ENCODE results near the gene DMXL2.

DMXL2 gene

DNA sequence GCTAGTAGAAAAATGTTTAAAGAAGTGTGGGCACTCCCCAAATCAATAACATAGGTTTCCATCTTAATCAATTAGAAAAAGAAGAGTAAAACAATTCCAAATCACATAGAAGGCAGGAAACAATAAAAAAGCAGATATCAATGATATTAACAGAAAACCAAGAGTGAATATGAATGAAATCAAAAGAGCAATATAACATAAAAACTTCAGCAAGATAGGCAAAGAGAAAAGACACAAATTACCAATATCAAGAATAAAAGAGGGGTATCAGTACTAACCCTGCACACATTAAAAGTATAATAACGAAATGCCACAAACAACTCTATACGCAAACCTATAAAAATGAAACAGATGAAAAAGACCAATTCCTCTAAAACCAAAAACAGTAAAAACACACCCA lies 19.6 kb downstream of the DMXL2 start (continued):
- TF ChIP-seq SCRT2 (tag by site-specific recombination; IDR thresholded peaks at IDR 0.05) (no peak), ZNF530 (tag by site-specific recombination; IDR thresholded peaks at IDR 0.05; ENCODE audit: low read depth) (no peak), ZNF555 (tag by site-specific recombination; conservative IDR thresholded peaks at IDR 0.05) (no peak), BCL6B (tag by site-specific recombination; IDR thresholded peaks at IDR 0.05) (no peak), ZNF354C (tag by site-specific recombination; IDR thresholded peaks at IDR 0.05; ENCODE audit: borderline replicate concordance, low read depth) (no peak)

- CTCF ChIA-PET = interaction anchor here (0.9 kb wide), 1 partner anchor 18 kb away, joined by 3 read pairs; no protein-coding TSS in a partner anchor
- H3K4me3 ChIP-seq (ENCODE audit: low read depth, low read length) = no peak overlapping the region
- no peak overlapping the region for H3K27ac ChIP-seq (ENCODE audit: extremely low read depth, low read depth, low read length)
- TF ChIP-seq ZNF24 (tag by site-specific recombination; IDR thresholded peaks at IDR 0.05) = no peak
- POLR2A ChIA-PET = no interaction called here
- no peaks in the 10 kb centered on the region for H3K36me3 ChIP-seq (ENCODE audit: control insufficient read depth in 2 of 2, insufficient read depth in 1 of 2, low read length in 2 of 2)
- no peaks in the 10 kb centered on the region for H3K4me1 ChIP-seq (ENCODE audit: control insufficient read depth, insufficient read depth, low read length)
- H3K9me3 ChIP-seq (ENCODE audit: control insufficient read depth, insufficient read depth, low read depth, low read length) = no peaks in the 10 kb centered on the region
These were observed 20.1 kb downstream of the DMXL2 start for GRCh38 chr15:51602484-51602883.

DNA sequence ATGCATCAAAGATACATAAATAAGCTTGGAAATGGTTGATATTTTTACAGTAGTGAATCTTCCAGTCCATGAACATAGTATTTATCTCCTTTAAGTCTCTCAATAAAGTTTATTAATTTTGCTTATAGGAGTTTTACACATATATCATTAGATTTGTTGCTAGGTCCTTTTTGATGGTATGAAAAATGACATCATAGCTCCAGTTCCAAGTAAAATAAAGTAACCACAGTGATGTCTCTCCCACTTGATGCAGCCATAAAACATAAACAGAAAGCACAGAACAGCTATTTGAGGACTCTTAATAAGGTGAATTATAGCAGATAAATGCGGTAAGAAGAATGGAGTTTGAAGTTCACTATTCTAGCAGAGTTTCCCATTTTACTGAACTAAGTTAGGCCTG lies 20.8 kb downstream of the DMXL2 start:
- H3K9me3 ChIP-seq (ENCODE audit: control insufficient read depth, insufficient read depth, low read depth, low read length) = no peaks in the 10 kb centered on the region
- H3K36me3 ChIP-seq (ENCODE audit: control insufficient read depth in 2 of 2, insufficient read depth in 1 of 2, low read length in 2 of 2) = no peaks in the 10 kb centered on the region
- no peak overlapping the region for H3K4me3 ChIP-seq (ENCODE audit: low read depth, low read length)
- H3K4me1 ChIP-seq (ENCODE audit: control insufficient read depth, insufficient read depth, low read length) = no peaks in the 10 kb centered on the region
- ChIA-PET CTCF (interaction anchor here (0.9 kb wide), 1 partner anchor 18 kb away, joined by 3 read pairs; no protein-coding TSS in a partner anchor), POLR2A (no interaction called here)
- TF ChIP-seq ZNF629 (tag by site-specific recombination; IDR thresholded peaks at IDR 0.05) (no peak), BCL11A (tag by site-specific recombination; IDR thresholded peaks at IDR 0.05; ENCODE audit: low read depth) (no peak), ZNF639 (tag by site-specific recombination; IDR thresholded peaks at IDR 0.05) (no peak), ZNF701 (tag by site-specific recombination; IDR thresholded peaks at IDR 0.05) (no peak), EGR2 (tag by site-specific recombination; IDR thresholded peaks at IDR 0.05; ENCODE audit: low read depth) (no peak), ZNF768 (tag by site-specific recombination; IDR thresholded peaks at IDR 0.05) (no peak), YY2 (tag by site-specific recombination; IDR thresholded peaks at IDR 0.05) (no peak)
- no peak overlapping the region for H3K27ac ChIP-seq (ENCODE audit: extremely low read depth, low read depth, low read length)

GRCh38 chr15:51600114-51600513 lies 22.5 kb downstream of the DMXL2 start:
- no peaks in the 10 kb centered on the region for H3K36me3 ChIP-seq (ENCODE audit: control insufficient read depth in 2 of 2, insufficient read depth in 1 of 2, low read length in 2 of 2)
- H3K9me3 ChIP-seq (ENCODE audit: control insufficient read depth, insufficient read depth, low read depth, low read length) = no peaks in the 10 kb centered on the region
- ChIA-PET CTCF (no interaction called here), POLR2A (no interaction called here)
- no peak for TF ChIP-seq ZNF707 (tag by site-specific recombination; IDR thresholded peaks at IDR 0.05)
- no peak for TF ChIP-seq ZNF670 (tag by site-specific recombination; IDR thresholded peaks at IDR 0.05; ENCODE audit: low read depth)
- TF ChIP-seq ZNF266 (tag by site-specific recombination; IDR thresholded peaks at IDR 0.05; ENCODE audit: low read depth) = no peak
- TF ChIP-seq ZNF416 (tag by site-specific recombination; IDR thresholded peaks at IDR 0.05) = no peak
- no peak for TF ChIP-seq ZNF366 (tag by site-specific recombination; conservative IDR thresholded peaks at IDR 0.05)
- no peak for TF ChIP-seq ZNF398 (tag by site-specific recombination; IDR thresholded peaks at IDR 0.05)
- TF ChIP-seq ZNF202 (tag by site-specific recombination; IDR thresholded peaks at IDR 0.05; ENCODE audit: borderline replicate concordance) = no peak
- TF ChIP-seq ZBTB17 (tag by site-specific recombination; IDR thresholded peaks at IDR 0.05) = no peak
- no peak for TF ChIP-seq ZNF239 (tag by site-specific recombination; IDR thresholded peaks at IDR 0.05)
- no peak overlapping the region for H3K27ac ChIP-seq (ENCODE audit: extremely low read depth, low read depth, low read length)
- no peaks in the 10 kb centered on the region for H3K4me1 ChIP-seq (ENCODE audit: control insufficient read depth, insufficient read depth, low read length)
- no peak overlapping the region for H3K4me3 ChIP-seq (ENCODE audit: low read depth, low read length)
